ENCODE measurements around the gene WNT9B. TPM values are rescaled to one million over a fixed set of nuclear protein-coding genes. Genes with fewer than 3 reads are reported as not detected.

WNT9B gene
- total RNA-seq, 3 donors from 2014 or later, result 2.0 to 2.4 TPM; not detected in 1

DNA sequence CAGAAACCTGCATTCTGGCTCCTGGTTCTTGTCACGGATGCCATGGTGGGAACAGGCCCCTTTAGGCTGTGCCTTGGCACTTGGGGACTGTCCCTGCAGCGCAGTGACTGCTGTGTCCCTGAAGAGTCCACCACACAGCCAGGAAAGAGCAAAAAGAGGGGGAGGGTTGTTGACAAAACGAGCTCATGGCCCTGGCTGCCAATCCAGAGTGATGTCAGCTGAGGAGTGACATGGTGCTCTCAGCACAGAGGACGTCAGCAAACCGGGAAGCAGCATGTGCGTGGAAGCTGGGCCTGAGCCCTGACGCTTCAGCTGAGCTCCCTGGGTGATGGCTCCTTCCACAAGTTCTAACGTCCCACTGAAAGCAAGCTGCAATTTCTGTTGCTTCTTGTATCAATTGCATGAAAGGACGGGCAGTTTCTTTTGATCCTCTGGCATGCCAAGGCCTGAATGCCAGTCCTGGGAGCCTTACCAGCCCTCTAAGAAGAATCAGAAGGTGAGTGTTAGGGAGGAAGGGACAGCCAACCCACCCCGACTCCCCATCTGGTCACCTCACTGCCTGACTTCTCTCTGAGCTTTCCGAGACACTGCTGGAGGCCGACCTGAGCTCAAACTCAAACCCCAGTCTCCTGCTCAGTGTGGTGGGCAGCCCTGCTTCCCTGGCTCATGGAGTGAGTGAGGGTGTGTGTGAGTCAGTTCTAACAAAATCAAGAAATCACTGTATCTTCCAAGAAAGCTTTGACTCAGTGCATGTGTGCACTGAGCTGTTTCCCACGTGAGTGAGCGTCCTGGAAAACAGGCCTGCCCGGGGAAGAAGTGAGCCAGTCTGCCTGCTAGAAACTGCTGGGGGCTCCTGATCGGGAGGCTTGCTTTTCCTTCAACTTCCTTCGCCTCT, 18.2 kb upstream of the WNT9B start:
- intact Hi-C loops (cut with DNase I; ENCODE audit: low total_unique reads), result no loop called here
- no peak overlapping the region for H3K4me3 ChIP-seq
- no peak overlapping the region for H3K27ac ChIP-seq
- no peaks in the 10 kb centered on the region for H3K27me3 ChIP-seq
- DNase-seq (ENCODE audit: low spot score in 2 of 2), result no peak
- no peaks in the 10 kb centered on the region for H3K9me3 ChIP-seq
- H3K36me3 ChIP-seq, result no peaks in the 10 kb centered on the region
- H3K4me1 ChIP-seq, result no peaks in the 10 kb centered on the region
- TF ChIP-seq, protein P1, sequence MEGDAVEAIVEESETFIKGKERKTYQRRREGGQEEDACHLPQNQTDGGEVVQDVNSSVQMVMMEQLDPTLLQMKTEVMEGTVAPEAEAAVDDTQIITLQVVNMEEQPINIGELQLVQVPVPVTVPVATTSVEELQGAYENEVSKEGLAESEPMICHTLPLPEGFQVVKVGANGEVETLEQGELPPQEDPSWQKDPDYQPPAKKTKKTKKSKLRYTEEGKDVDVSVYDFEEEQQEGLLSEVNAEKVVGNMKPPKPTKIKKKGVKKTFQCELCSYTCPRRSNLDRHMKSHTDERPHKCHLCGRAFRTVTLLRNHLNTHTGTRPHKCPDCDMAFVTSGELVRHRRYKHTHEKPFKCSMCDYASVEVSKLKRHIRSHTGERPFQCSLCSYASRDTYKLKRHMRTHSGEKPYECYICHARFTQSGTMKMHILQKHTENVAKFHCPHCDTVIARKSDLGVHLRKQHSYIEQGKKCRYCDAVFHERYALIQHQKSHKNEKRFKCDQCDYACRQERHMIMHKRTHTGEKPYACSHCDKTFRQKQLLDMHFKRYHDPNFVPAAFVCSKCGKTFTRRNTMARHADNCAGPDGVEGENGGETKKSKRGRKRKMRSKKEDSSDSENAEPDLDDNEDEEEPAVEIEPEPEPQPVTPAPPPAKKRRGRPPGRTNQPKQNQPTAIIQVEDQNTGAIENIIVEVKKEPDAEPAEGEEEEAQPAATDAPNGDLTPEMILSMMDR (IDR thresholded peaks at IDR 0.05), result no peak
- TF ChIP-seq POLR2A (IDR thresholded peaks at IDR 0.05) (no peak), POLR2AphosphoS5 (IDR thresholded peaks at IDR 0.05) (no peak)

DNA sequence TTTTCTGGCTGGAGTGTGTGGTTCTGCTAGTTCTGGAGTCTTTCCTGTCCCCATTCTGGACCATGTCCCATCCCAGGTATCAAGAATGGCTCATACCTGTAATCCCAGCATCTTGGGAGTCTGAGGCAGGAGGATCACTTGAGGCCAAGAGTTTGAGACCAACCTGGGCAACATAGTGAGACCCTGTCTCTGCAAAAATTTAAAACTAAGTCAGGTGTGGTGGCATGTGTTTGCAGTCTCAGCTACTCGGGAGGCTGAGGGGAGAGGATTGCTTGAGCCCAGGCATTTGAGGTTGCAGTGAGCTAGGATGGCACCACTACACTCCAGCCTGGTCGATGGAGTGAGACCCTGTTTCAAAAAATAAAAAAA, 17.6 kb upstream of the WNT9B start:
- Histone ChIP-seq H3K27me3 (no peaks in the 10 kb centered on the region), H3K27ac (no peak overlapping the region), H3K36me3 (no peaks in the 10 kb centered on the region), H3K9me3 (no peaks in the 10 kb centered on the region), H3K4me1 (no peaks in the 10 kb centered on the region), H3K4me3 (no peak overlapping the region)
- TF ChIP-seq POLR2AphosphoS5 (IDR thresholded peaks at IDR 0.05) (no peak), POLR2A (IDR thresholded peaks at IDR 0.05) (no peak)
- TF ChIP-seq, protein P1 (IDR thresholded peaks at IDR 0.05), result no peak
- no peak for DNase-seq (ENCODE audit: low spot score in 2 of 2)
- intact Hi-C loops (cut with DNase I; ENCODE audit: low total_unique reads), result no loop called here

- Histone ChIP-seq H3K9me3 (no peaks in the 10 kb centered on the region), H3K36me3 (no peaks in the 10 kb centered on the region), H3K27me3 (no peaks in the 10 kb centered on the region), H3K4me3 (no peak overlapping the region), H3K4me1 (no peaks in the 10 kb centered on the region), H3K27ac (no peak overlapping the region)
- no peak for DNase-seq (ENCODE audit: low spot score in 2 of 2)
- TF ChIP-seq, protein P1 (IDR thresholded peaks at IDR 0.05), result no peak
- no peak for TF ChIP-seq POLR2A (IDR thresholded peaks at IDR 0.05)
- no peak for TF ChIP-seq POLR2AphosphoS5 (IDR thresholded peaks at IDR 0.05)
- intact Hi-C loops (cut with DNase I; ENCODE audit: low total_unique reads), result no loop called here
These were observed 16.5 kb upstream of the WNT9B start for GRCh38 chr17:46834846-46835245.

GRCh38 chr17:46836500-46836899, 14.9 kb upstream of the WNT9B start:
- intact Hi-C loops (cut with DNase I; ENCODE audit: low total_unique reads), result no loop called here
- Histone ChIP-seq H3K4me1 (no peaks in the 10 kb centered on the region), H3K27ac (no peak overlapping the region), H3K36me3 (no peaks in the 10 kb centered on the region), H3K9me3 (no peaks in the 10 kb centered on the region), H3K4me3 (no peak overlapping the region), H3K27me3 (peaks cover 0 to 9% of the 10 kb centered on the region in 2 donors)
- TF ChIP-seq, protein P1 (IDR thresholded peaks at IDR 0.05), result no peak
- no peak for TF ChIP-seq POLR2AphosphoS5 (IDR thresholded peaks at IDR 0.05)
- no peak for TF ChIP-seq POLR2A (IDR thresholded peaks at IDR 0.05)
- DNase-seq (ENCODE audit: low spot score in 2 of 2), result no peak

DNA sequence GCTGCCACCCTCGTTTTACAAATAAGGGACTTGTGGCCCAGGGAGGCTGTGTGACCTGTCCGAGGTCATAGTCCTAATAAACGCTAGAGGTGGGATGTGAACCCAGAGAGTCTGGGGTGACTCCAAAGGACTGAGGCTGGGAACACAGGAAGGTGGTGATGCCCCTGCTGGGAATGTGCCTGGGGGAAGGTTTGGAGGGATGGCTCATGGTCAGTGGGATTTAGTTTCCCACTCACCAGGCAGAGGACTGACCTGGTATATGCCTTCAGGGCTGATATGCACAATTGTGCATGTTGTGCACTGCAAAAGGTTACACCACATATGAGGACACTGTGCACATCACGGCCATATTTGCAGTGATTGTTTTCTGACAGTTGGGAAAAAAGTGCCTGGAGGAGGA, 13.9 kb upstream of the WNT9B start:
- TF ChIP-seq, protein P1 (IDR thresholded peaks at IDR 0.05), result no peak
- no peak for TF ChIP-seq POLR2A (IDR thresholded peaks at IDR 0.05)
- TF ChIP-seq POLR2AphosphoS5 (IDR thresholded peaks at IDR 0.05), result no peak
- H3K36me3 ChIP-seq, result no peaks in the 10 kb centered on the region
- H3K4me1 ChIP-seq, result no peaks in the 10 kb centered on the region
- peaks cover 0 to under 1% of the 10 kb centered on the region in 2 donors for H3K9me3 ChIP-seq
- peaks cover 0 to 18% of the 10 kb centered on the region in 2 donors for H3K27me3 ChIP-seq
- no peak overlapping the region for H3K27ac ChIP-seq
- no peak overlapping the region for H3K4me3 ChIP-seq
- DNase-seq (ENCODE audit: low spot score in 2 of 2), result no peak
- intact Hi-C loops (cut with DNase I; ENCODE audit: low total_unique reads), result no loop called here
